ENCODE measurements around the gene HPX.

The HPX gene

DNA sequence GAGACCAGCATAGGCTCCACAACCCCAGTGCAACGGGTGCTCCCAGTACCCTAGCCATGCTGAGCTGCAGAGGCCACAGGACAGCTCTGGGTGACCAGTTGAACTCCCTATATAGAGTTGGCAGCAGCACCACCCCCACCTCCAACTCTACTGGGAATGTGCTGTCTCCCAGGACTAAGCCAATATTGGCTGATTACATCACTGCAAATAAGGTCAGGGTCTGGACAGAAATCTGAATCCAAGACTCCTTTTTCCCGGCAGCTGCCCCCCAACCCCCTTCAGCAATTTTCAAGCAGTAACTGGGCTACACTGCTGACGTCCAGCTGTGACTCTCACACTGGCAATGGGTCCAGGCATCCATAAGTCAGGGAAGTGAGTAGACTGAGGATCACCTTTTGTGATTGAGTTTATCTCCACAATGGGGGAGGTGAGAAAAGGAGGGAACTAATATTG is at the start of gene HPX:
Gene HPX (minus strand): TSS at position 82 of the 453 bp plus-strand sequence. CDS start 24 bp downstream, at position 58.
- DNase-seq = no peak

GRCh38 chr11:6489306-6489705 is 48.5 kb upstream of the HPX start:
- DNase-seq = no peak

GRCh38 chr11:6488821-6489220 is 48.0 kb upstream of the HPX start:
- no peak for DNase-seq

GRCh38 chr11:6488342-6488741 is 47.6 kb upstream of the HPX start:
- DNase-seq = no peak

- no peak for DNase-seq
These were observed 46.2 kb upstream of the HPX start for GRCh38 chr11:6486938-6487337.

DNA sequence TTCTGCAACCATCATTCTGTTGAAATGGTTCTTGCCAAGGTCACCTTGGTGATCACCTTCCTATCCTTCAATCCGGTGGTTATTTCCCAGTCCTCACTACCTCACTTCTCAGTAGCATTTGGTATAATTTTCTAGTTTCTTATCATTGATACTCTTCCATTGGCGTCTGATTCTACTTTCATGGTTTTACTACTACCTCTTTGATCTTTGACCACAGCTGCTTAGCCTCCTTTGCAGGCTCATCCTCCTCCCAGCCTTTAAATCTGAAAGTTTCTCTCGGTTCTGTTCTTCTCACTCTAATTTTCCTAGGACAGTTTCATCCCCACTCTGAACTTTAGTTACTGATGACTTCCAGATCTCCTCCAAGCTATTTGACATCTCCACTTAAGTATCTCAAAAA is 45.5 kb upstream of the HPX start:
- DNase-seq = no peak

GRCh38 chr11:6485661-6486060 is 44.9 kb upstream of the HPX start:
- DNase-seq = no peak

DNA sequence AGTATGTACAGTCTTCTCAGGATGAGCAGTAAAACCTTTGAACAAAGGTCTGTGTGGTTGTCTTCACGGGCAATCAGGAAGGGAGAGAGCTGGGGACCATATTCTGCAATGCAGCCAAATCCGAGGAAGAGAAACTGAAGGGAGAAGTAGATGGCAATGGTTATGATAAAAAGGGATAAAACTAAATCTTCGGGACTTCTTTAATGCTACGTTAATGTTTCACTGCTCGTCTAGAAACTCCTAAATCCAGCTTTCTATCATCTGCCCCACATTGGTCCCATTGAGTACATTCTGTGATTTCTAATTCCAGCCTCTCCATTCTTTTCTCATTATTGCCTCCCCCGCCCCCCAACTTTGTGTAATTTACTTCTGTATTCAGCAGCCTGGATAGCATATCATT is 42.2 kb upstream of the HPX start:
- no peak for DNase-seq

DNA sequence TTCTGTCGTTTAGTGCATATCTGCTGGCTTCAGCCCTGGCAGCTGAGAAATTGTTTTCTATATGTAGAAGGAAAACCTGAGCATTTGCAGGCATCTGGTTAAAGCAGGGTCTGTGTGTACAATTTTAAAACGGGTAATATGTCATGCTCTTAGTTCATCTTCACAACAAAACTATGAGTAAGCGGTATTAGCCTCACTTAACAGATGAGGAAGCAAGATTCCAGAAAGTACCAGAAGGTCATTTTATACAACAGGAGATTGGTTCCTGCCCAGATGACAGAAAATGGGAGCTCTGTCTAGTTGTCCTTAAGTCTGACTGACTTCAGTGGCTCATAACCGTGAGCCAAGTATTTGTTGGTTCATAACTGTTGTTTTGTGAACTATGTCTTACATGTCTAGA is 41.7 kb upstream of the HPX start:
- no peak for DNase-seq

GRCh38 chr11:6481924-6482275 is 41.1 kb upstream of the HPX start:
- no peak for DNase-seq

DNA sequence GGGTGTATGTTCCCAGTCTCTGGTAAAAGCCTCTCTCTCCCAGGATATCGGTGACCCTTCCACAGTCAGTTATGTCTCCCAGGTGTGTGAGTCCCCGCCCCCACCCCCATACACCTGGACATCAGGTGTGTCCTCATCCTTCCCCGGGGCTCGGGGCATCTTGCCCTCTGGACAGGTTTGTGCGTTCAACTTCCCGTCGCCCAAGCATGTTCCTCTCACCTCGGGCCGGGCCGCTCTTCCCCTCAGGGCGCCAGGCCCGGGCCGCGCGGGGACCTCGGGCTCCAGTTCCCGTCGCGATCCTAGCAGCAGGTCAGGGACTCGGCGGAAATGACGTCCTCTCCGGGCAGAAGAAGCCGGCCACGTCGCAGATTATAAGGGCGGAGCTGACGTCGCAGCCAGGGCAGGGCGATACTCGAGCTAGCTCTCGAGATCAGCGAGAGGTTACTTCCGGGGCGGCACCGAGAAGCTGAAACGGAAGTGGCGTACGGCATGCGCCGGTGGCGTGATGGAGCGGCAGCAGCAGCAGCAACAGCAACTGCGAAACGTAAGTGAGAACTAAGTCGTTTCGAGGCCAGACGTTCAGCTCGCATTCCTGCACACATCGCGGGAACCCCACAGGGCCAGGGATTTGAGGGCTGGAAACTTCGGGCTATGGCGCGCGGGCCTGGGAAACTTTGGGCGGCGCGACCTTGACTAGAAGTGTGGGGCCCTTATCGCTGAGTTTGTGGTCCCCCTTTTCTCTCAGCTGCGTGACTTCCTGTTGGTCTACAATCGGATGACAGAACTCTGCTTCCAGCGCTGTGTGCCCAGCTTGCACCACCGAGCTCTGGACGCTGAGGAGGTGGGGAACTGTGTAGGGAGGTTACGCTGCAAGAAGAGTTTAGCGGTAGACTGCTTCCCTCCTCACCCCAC is 40.5 kb upstream of the HPX start, which contains the start of the genes ARFIP2 and TIMM10B:
Gene ARFIP2 (minus strand): TSS at position 320 of the 912 bp plus-strand sequence. CDS start 910 bp downstream, outside the sequence.
Gene TIMM10B (plus strand): TSS at position 490 of the 912 bp plus-strand sequence. CDS start 16 bp downstream, at position 506.
- DNase-seq = peak; percentile 97

- no peak for DNase-seq
These were observed 39.6 kb upstream of the HPX start for GRCh38 chr11:6480299-6480914.

DNA sequence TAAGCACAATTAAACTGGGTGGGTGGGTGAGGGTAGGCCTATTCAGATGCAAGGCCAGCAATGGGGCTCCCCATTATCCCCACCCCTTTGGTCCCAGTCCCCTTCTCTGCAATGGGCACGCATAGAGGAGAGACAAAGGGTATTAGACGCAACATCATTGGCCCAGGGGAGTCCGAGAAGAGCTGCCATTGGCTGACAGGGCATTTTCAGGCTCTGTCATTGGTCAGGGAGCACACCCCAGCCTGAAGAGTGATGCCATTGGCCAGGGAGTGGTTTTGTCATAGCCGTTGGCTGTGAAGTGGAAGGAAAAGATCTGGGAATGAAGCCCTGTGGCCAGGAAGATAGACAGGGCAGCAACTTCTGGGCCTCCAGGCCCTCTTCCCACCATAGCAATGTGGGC is 35.8 kb upstream of the HPX start:
- DNase-seq = no peak

- DNase-seq = no peak
These were observed 35.1 kb upstream of the HPX start for GRCh38 chr11:6475936-6476335.

- no peak for DNase-seq
These were observed 34.2 kb upstream of the HPX start for GRCh38 chr11:6474806-6475500.

DNA sequence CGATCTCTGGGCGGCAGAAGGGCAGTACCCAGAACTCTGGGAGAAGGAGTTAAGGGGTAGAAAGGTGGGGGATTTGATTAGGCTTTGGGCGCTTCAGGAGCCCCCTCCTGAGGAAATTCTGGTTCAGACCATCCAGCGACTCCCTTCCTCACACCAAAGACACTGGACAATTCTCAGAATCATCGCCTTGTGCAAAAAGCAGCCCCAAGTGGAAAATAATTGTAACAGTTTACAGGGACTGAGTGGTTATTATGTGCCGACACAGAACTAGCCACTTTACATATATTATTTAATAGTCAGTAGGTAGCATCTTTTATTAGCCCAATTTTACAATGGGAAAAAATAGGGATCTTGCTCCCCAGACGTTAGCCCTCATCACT is 33.6 kb upstream of the HPX start:
- DNase-seq = no peak

DNA sequence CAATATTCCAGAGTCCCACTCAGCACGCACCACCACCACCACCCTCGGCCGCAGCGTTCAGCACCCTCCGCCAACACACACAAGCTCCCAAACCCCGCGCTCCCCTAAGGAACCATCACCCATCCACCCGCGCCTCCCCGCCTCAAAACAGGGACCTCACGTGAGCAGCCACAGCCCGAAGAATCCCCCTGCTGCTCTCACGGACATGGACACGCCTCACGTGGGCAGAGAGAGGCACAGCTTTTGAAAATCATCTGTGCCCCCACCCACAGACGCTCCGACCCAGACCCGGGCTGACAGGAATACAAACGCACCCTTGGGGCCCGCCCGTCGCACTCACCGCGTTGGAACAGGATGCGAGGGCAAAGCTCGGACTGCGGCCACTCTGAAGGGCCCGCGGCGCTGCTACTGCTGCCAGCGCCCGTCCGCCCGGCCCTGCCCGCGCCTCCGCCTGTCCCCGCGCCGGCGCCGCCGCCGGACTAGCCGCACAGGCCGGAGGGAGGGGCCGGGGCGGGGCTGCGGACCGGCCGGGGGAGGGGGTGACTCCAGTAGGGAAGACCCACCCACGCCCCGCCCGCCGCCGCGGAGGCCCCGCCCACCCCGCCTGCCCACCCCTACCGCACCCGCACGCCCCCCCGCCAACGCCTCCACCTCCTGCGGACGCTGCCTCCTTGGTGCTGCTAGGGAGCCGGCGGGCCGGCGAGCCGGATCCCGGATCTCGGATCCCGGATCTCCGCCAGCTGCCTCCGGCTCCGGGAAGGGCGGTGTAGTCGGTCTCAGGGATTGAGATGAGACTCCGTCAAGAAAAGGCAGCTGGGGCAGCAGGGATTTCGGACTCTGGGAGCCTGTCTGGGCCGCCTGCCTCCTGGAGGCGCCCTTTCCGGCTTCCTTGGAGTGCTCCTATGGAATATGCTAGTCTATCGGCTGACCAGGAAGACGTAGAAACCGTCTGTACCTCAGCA is 32.9 kb upstream of the HPX start, which contains the start of gene TRIM3:
Gene TRIM3 (minus strand): TSS at position 491 of the 962 bp plus-strand sequence. CDS start 8,246 bp downstream, outside the sequence.
- peak; percentile 94 for DNase-seq

DNA sequence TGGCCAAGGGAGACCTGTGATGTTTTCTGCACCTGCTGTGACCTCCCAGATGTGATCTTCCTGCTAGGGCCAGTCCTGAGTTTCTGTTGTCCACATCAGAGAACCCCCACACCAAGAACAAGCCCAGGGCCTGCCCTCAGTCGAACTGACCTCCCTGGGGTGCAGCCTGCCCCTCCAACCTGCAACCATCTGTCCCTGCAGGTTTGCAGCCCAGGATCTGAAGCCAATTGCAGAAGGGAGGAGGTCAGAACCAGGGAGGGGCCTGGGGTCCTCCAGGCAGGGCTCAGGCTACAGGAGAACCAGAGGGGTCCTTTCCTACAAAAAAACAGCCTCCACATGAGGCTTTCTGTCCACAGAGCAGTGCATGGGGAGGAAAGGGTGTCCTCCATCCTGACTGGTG is 32.1 kb upstream of the HPX start:
- DNase-seq = no peak

DNA sequence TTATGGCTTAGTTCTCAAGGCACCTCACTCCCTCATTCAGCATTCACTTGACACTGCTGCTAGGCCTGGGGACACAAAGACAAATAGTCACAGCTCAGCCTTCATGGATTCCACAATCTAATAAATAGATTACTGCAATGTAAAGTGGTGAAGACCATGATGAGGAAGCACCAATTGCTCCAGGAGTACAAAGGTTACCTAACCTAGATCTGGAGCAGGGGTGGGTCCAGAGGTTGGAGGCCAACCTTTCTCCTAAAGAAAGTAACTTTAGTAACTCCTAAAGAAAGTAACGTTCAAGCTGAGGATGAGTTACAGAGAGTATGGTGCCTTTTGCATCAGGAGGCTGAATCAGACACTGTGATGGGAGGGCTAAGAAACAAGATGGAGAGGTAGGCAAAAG is 28.8 kb upstream of the HPX start:
- DNase-seq = no peak

GRCh38 chr11:6468712-6469495 is 28.1 kb upstream of the HPX start:
- no peak for DNase-seq

DNA sequence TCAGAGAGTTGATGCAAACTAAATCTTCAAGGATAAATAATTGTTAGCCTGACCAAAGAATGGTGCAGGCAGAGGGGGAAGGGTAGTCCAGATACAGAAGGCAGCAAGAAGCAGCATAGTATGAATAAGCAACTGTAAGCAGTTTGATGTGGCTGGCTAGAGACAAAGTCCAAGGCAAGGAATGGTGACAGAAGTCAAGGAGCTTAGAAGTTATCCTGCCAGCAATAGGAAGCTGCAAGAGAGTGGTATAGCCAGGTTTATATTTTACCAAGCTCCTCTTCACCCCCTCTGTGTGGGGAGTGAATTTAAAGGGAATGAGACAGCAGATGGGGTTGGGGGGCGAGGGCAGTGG is 18.3 kb upstream of the HPX start:
- DNase-seq = no peak
